SU-DHL-6 (cell line): Measurements from ENCODE around the gene RBMS3.
"Not testable (repeated sequence)": the region's sequence is repeated elsewhere in the genome, so short reads cannot be mapped to it uniquely, and the experiment has no call there.

Experiments used
- CTCF ChIP-seq: fragments of 200-600 bp; sonication (generic); IDR thresholded peaks from one replicate; pipeline ENCODE4 v1.5.1; 2017; ENCODE audit warnings: antibody characterized with exemption, mild to moderate bottlenecking, low read length, moderate library complexity; ENCODE audit not compliant: insufficient read depth, poor library complexity, severe bottlenecking
- EZH2phosphoT487 ChIP-seq: fragments of 200-600 bp; sonication (generic), shearing (Covaris generic); conservative IDR thresholded peaks from 2 replicates; pipeline ENCODE4 v1.6.1; 2018; ENCODE audit warnings: mild to moderate bottlenecking, antibody characterized with exemption, low read length, moderate library complexity, mixed read lengths

- not testable (repeated sequence) for TF ChIP-seq CTCF, EZH2phosphoT487
Measured at GRCh38 chr3:29393946-29394345, 113.1 kb downstream of the RBMS3 start.
